Measurements from ENCODE around the gene DEXI. TPM values are rescaled to one million over a fixed set of nuclear protein-coding genes. Genes with fewer than 3 reads are reported as not detected.

The DEXI gene
- total and polyA plus RNA-seq, 9 of the 15 experiments (the other 6 are each of a cell fraction or from before 2014, with no cell fraction given), result 2.9 to 40.1 (median 22.0) TPM

GRCh38 chr16:10966129-10966528 lies 23.9 kb upstream of the DEXI start:
- in situ Hi-C loops (cut with MboI) (loop anchor here (5.0 to 25.0 kb wide), 3 partner anchors 396 to 696 kb away; partner anchors contain the start of gene SNN), intact Hi-C loops (cut with micrococcal nuclease) (no loop called here)
- DNase-seq (ENCODE audit: extremely low read depth in 1 of 4, low spot score in 3 of 4) (peak in 2 of 4 experiments; percentile 52 to 63), ATAC-seq (peak; percentile 80), FAIRE-seq (peak; percentile 71)
- Histone ChIP-seq H3K79me2 (ENCODE audit: control insufficient read depth, insufficient read depth, low read length) (peaks cover 3% of the 10 kb centered on the region; the same call in 2 of the 3 replicates), H3K9me3 (replicated peaks; ENCODE audit: control insufficient read depth, insufficient read depth, low read depth, low read length) (no peaks in the 10 kb centered on the region), H3K9ac (ENCODE audit: insufficient read depth in 1 of 2, low read depth in 2 of 2, low read length in 2 of 2) (no peak overlapping the region), H2AFZ (ENCODE audit: low read depth, low read length) (no peak overlapping the region), H3K4me3 (no peak overlapping the region), H3K27me3 (ENCODE audit: control insufficient read depth in 2 of 2, insufficient read depth in 2 of 2, low read length in 2 of 2) (no peaks in the 10 kb centered on the region), H3K27ac (ENCODE audit: extremely low read depth, low read depth, low read length) (no peak overlapping the region), H4K20me1 (replicated peaks; ENCODE audit: control insufficient read depth, insufficient read depth, low read length) (peaks cover 3% of the 10 kb centered on the region; the same call in 1 of the 2 replicates), H3K4me1 (replicated peaks in 1 of 2; ENCODE audit: control insufficient read depth in 2 of 2, insufficient read depth in 2 of 2, low read length in 2 of 2) (peaks cover 16 to 18% of the 10 kb centered on the region in 2 experiments; a peak in 4 of 5 replicates), H3K4me2 (ENCODE audit: insufficient read depth, low read length) (peak overlapping the region; percentile 51), H3K36me3 (ENCODE audit: control insufficient read depth, insufficient read depth, low read length) (peaks cover 56% of the 10 kb centered on the region), H3K9me1 (ENCODE audit: control insufficient read depth, insufficient read depth, low read length) (no peaks in the 10 kb centered on the region)
- BruUV-seq (replicated peaks), result no TSS peak
- CTCF ChIA-PET (ENCODE audit: low intra/inter-chr PET ratio), result no interaction called here
- 15% methylated on average over 5 of the region's 5 CpGs for WGBS (ENCODE audit: insufficient coverage, low coverage, missing lambda C conversion rate)
- POLR2A ChIA-PET, result interaction anchor here (0.7 kb wide), 1 partner anchor 135 kb away, joined by 4 read pairs; no protein-coding TSS in a partner anchor
- TF ChIP-seq EP300 (IDR thresholded peaks at IDR 0.05; ENCODE audit: low read length), result peak; percentile 60
- 0 out of 2 replicates have a peak, but pooled peaks have one; percentile 24 for TF ChIP-seq CTBP1 (IDR thresholded peaks at IDR 0.05; ENCODE audit: borderline replicate concordance)
- TF ChIP-seq ETV1 (tag; conservative IDR thresholded peaks at IDR 0.05; ENCODE audit: low read depth), result peak; percentile 82
- TF ChIP-seq LEF1 (IDR thresholded peaks at IDR 0.05), result peak; percentile 67; the same call in 1 of the 2 replicates
- peak; percentile 91 for TF ChIP-seq DPF2 (IDR thresholded peaks at IDR 0.05)
- TF ChIP-seq MIER1 (IDR thresholded peaks at IDR 0.05; ENCODE audit: low read depth), result no peak
- TF ChIP-seq TAL1 (IDR thresholded peaks at IDR 0.05), result peak; percentile 81
- no peak for TF ChIP-seq L3MBTL2 (IDR thresholded peaks at IDR 0.05)
- TF ChIP-seq, protein P1, sequence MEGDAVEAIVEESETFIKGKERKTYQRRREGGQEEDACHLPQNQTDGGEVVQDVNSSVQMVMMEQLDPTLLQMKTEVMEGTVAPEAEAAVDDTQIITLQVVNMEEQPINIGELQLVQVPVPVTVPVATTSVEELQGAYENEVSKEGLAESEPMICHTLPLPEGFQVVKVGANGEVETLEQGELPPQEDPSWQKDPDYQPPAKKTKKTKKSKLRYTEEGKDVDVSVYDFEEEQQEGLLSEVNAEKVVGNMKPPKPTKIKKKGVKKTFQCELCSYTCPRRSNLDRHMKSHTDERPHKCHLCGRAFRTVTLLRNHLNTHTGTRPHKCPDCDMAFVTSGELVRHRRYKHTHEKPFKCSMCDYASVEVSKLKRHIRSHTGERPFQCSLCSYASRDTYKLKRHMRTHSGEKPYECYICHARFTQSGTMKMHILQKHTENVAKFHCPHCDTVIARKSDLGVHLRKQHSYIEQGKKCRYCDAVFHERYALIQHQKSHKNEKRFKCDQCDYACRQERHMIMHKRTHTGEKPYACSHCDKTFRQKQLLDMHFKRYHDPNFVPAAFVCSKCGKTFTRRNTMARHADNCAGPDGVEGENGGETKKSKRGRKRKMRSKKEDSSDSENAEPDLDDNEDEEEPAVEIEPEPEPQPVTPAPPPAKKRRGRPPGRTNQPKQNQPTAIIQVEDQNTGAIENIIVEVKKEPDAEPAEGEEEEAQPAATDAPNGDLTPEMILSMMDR (IDR thresholded peaks at IDR 0.05 in 2 of 3, conservative IDR thresholded peaks at IDR 0.05 in 1 of 3; ENCODE audit: insufficient read depth in 2 of 3, low read depth in 1 of 3, low read length in 3 of 3), result no peak
- peak; percentile 85 for TF ChIP-seq CBFA2T3 (IDR thresholded peaks at IDR 0.05)
- TF ChIP-seq MCM7 (IDR thresholded peaks at IDR 0.05), result no peak
- no peak for TF ChIP-seq NCOA6 (IDR thresholded peaks at IDR 0.05)
- TF ChIP-seq TRIM24 (IDR thresholded peaks at IDR 0.05), result peak; percentile 19 to 50; a peak in 3 of 4 replicates
- no peak for TF ChIP-seq ZNF764 (CRISPR knock-in tag; IDR thresholded peaks at IDR 0.05; ENCODE audit: low read depth)
- TF ChIP-seq TBL1XR1 (IDR thresholded peaks at IDR 0.05; ENCODE audit: low read length in 2 of 2), result peak; percentile 41 to 65; a peak in 1 of 4 replicates
- TF ChIP-seq KDM1A (IDR thresholded peaks at IDR 0.05), result 0 out of 4 replicates have a peak, but pooled peaks of 1 of the 2 experiments have one; percentile 18
- no peak for TF ChIP-seq HDAC1 (IDR thresholded peaks at IDR 0.05)
- TF ChIP-seq ARID1B (IDR thresholded peaks at IDR 0.05), result peak; percentile 92
- TF ChIP-seq ZNF644 (tag; IDR thresholded peaks at IDR 0.05; ENCODE audit: low read depth), result 0 out of 2 replicates have a peak, but pooled peaks have one; percentile 37
- peak; percentile 89 for TF ChIP-seq NCOR1 (IDR thresholded peaks at IDR 0.05)
- TF ChIP-seq BHLHE40 (IDR thresholded peaks at IDR 0.05; ENCODE audit: low read length), result peak; percentile 79
- TF ChIP-seq GTF3C2 (IDR thresholded peaks at IDR 0.05; ENCODE audit: borderline replicate concordance, extremely low read depth, insufficient read length), result no peak
- peak; percentile 88 for TF ChIP-seq TCF3 (CRISPR knock-in tag; IDR thresholded peaks at IDR 0.05)

All from K562 (cell line).